ENCODE results near the gene DCPS.
A peak's percentile ranks its signal among the peaks of the same experiment; 100 is the strongest.
"Not testable (repeated sequence)": the region's sequence is repeated elsewhere in the genome, so short reads cannot be mapped to it uniquely, and the experiment has no call there.

DCPS gene

GRCh38 chr11:126288237-126288636 is 15.6 kb upstream of the DCPS start:
- no peak for DNase-seq (ENCODE audit: low read depth in 1 of 2, low spot score in 1 of 2)

- no peak for DNase-seq (ENCODE audit: low read depth in 1 of 2, low spot score in 1 of 2)
Observed at GRCh38 chr11:126290887-126291286, 13.0 kb upstream of the DCPS start.

GRCh38 chr11:126293726-126294125 is 10.1 kb upstream of the DCPS start:
- DNase-seq (ENCODE audit: low read depth in 1 of 2, low spot score in 1 of 2) = no peak

GRCh38 chr11:126297004-126297403 is 6.9 kb upstream of the DCPS start:
- no peak for DNase-seq (ENCODE audit: low read depth in 1 of 2, low spot score in 1 of 2)

- DNase-seq (ENCODE audit: low read depth in 1 of 2, low spot score in 1 of 2) = no peak
Observed at GRCh38 chr11:126304457-126305075, 706 bp downstream of the DCPS start.

- DNase-seq (ENCODE audit: low read depth in 1 of 2, low spot score in 1 of 2) = peak in 1 of 2 donors; percentile 34
Observed at GRCh38 chr11:126305699-126306098, 1.8 kb downstream of the DCPS start.

- no peak for DNase-seq (ENCODE audit: low read depth in 1 of 2, low spot score in 1 of 2)
Observed at GRCh38 chr11:126307706-126308105, 3.8 kb downstream of the DCPS start.

- DNase-seq (ENCODE audit: low read depth in 1 of 2, low spot score in 1 of 2) = no peak
Observed at GRCh38 chr11:126308271-126308671, 4.4 kb downstream of the DCPS start.

GRCh38 chr11:126308771-126309170 is 4.9 kb downstream of the DCPS start:
- not testable (repeated sequence) for DNase-seq (ENCODE audit: low read depth in 1 of 2, low spot score in 1 of 2)

GRCh38 chr11:126310200-126310991 is 6.5 kb downstream of the DCPS start:
- DNase-seq (ENCODE audit: low read depth in 1 of 2, low spot score in 1 of 2) = no peak

GRCh38 chr11:126310992-126311310 is 7.1 kb downstream of the DCPS start:
- DNase-seq (ENCODE audit: low read depth in 1 of 2, low spot score in 1 of 2) = no peak

GRCh38 chr11:126311401-126312291 is 7.8 kb downstream of the DCPS start:
- no peak for DNase-seq (ENCODE audit: low read depth in 1 of 2, low spot score in 1 of 2)

GRCh38 chr11:126312961-126313360 is 9.1 kb downstream of the DCPS start:
- DNase-seq (ENCODE audit: low read depth in 1 of 2, low spot score in 1 of 2) = no peak

- no peak for DNase-seq (ENCODE audit: low read depth in 1 of 2, low spot score in 1 of 2)
Observed at GRCh38 chr11:126313826-126314225, 10.0 kb downstream of the DCPS start.

GRCh38 chr11:126317432-126317755 is 13.5 kb downstream of the DCPS start:
- no peak for DNase-seq (ENCODE audit: low read depth in 1 of 2, low spot score in 1 of 2)

GRCh38 chr11:126317756-126318573 is 14.1 kb downstream of the DCPS start:
- no peak for DNase-seq (ENCODE audit: low read depth in 1 of 2, low spot score in 1 of 2)

GRCh38 chr11:126318574-126319373 is 14.9 kb downstream of the DCPS start:
- no peak for DNase-seq (ENCODE audit: low read depth in 1 of 2, low spot score in 1 of 2)

GRCh38 chr11:126319374-126319740 is 15.5 kb downstream of the DCPS start:
- no peak for DNase-seq (ENCODE audit: low read depth in 1 of 2, low spot score in 1 of 2)

- no peak for DNase-seq (ENCODE audit: low read depth in 1 of 2, low spot score in 1 of 2)
Observed at GRCh38 chr11:126322996-126323395, 19.1 kb downstream of the DCPS start.

GRCh38 chr11:126327281-126328000 is 23.6 kb downstream of the DCPS start:
- no peak for DNase-seq (ENCODE audit: low read depth in 1 of 2, low spot score in 1 of 2)

Data from activated CD4-positive, alpha-beta T cell treated with anti-CD3 and anti-CD28 coated beads, Interleukin-2, amount 50 U/mL, for 24 hours (primary cell).